Calu3 (cell line): ENCODE data around the gene TCEA3. TPM values are rescaled to one million over a fixed set of nuclear protein-coding genes. Genes with fewer than 3 reads are reported as not detected.

Source experiments
- BruUV-seq: library from RNA; stranded (reverse); fragments of 400-500 nt; replicated peaks from 2 replicates; lab custom pipeline; 2021; lab: Mats Ljungman, UMichigan
- CTCF ChIA-PET: fragments of 300-600 bp; sonication (Branson Sonifier 250); formaldehyde crosslinking; loops from one replicate; lab custom pipeline; 2022; ENCODE audit warnings: antibody characterized with exemption; lab: Charles Lee
- DNase-seq: peaks from one replicate; pipeline ENCODE4 v3.0.0; 2022
- H3K27ac Mint-ChIP-seq: one replicate; pipeline ENCODE4 v1.8.0; 2022; ENCODE audit warnings: mixed read lengths; ENCODE audit not compliant: unreplicated experiment
- H3K27me3 Mint-ChIP-seq: one replicate; pipeline ENCODE4 v1.8.0; 2022; ENCODE audit warnings: mixed read lengths; ENCODE audit not compliant: unreplicated experiment
- H3K36me3 Mint-ChIP-seq: one replicate; pipeline ENCODE4 v1.8.0; 2022; ENCODE audit warnings: mild to moderate bottlenecking, moderate library complexity, mixed read lengths; ENCODE audit not compliant: insufficient read depth, unreplicated experiment
- H3K4me1 Mint-ChIP-seq: one replicate; pipeline ENCODE4 v1.8.0; 2022; ENCODE audit warnings: mild to moderate bottlenecking, low read depth, mixed read lengths; ENCODE audit not compliant: unreplicated experiment
- H3K4me3 Mint-ChIP-seq: one replicate; pipeline ENCODE4 v1.8.0; 2022; ENCODE audit warnings: mild to moderate bottlenecking, low read depth, moderate library complexity, mixed read lengths; ENCODE audit not compliant: unreplicated experiment
- H3K9me3 Mint-ChIP-seq: one replicate; pipeline ENCODE4 v1.8.0; 2022; ENCODE audit warnings: low read depth, mixed read lengths; ENCODE audit not compliant: unreplicated experiment
- intact Hi-C: fragments of 100-400 bp; cut with micrococcal nuclease; formaldehyde crosslinking; loops from one replicate; pipeline ENCODE4 v1.10.0; 2022; ENCODE audit not compliant: unreplicated experiment
- total RNA-seq: library from RNA; stranded (reverse); gene quantifications from 2 replicates; pipeline ENCODE4 v1.2.3, GENCODE V29; 2022
- TF ChIP-seq, protein P1 (sequence below): fragments of 200-600 bp; IDR thresholded peaks from one replicate; pipeline ENCODE4 v1.8.0; 2022; ENCODE audit warnings: antibody characterized with exemption; ENCODE audit not compliant: unreplicated experiment

The TCEA3 gene
- total RNA-seq, 1 experiment from 2014 or later: 1.5 TPM

DNA sequence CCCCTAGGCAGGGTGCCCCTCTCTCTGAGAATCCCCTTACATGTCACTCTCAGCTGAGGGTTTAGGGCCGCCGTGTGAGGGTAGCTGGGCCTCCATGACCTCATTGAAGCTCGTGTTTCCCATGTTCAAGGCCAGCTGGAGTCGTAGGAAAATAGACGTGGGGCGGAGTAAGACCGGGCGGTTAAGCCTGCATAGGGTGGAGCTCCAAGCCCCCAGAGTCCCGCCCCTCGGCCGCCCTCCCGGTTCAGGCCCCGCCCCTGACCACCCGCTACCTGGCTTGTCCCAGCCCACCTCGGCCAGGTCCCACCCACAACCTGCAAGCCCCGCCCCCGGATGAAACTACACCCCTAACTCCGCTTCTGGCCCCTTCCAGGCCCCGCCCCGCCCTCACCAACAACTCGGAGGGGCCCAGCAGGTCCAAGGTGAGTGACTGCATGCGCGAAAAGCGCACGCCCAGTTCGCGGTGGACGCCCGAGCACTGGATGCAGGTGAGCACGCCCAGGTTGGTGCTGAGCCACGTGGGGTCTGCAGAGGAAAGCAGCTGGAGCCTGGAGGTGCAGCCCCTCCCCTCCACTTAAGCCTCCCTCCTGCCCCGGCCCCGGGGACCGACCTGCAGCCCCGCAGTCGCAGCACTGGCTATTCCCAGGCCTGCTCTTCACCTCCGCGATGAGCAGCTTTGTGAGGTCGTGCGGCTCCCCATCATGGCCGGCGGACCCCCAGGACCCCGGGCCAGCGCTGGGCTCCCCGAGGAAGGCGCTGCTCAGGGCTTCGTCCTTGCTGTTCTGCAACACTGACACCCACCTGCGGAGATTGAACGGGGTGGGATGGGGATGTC is 12.2 kb upstream of the TCEA3 start:
- DNase-seq: no peak
- Mint-ChIP-seq H3K9me3 (no peaks in the 10 kb centered on the region), H3K27ac (no peak overlapping the region), H3K36me3 (no peaks in the 10 kb centered on the region), H3K4me1 (no peaks in the 10 kb centered on the region), H3K27me3 (peaks cover 18% of the 10 kb centered on the region), H3K4me3 (no peak overlapping the region)
- CTCF ChIA-PET: interaction anchor here (0.9 kb wide), 1 partner anchor 15 kb away, joined by 3 read pairs; no protein-coding TSS in a partner anchor
- intact Hi-C loops: no loop called here
- TF ChIP-seq, protein P1, sequence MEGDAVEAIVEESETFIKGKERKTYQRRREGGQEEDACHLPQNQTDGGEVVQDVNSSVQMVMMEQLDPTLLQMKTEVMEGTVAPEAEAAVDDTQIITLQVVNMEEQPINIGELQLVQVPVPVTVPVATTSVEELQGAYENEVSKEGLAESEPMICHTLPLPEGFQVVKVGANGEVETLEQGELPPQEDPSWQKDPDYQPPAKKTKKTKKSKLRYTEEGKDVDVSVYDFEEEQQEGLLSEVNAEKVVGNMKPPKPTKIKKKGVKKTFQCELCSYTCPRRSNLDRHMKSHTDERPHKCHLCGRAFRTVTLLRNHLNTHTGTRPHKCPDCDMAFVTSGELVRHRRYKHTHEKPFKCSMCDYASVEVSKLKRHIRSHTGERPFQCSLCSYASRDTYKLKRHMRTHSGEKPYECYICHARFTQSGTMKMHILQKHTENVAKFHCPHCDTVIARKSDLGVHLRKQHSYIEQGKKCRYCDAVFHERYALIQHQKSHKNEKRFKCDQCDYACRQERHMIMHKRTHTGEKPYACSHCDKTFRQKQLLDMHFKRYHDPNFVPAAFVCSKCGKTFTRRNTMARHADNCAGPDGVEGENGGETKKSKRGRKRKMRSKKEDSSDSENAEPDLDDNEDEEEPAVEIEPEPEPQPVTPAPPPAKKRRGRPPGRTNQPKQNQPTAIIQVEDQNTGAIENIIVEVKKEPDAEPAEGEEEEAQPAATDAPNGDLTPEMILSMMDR: no peak
- BruUV-seq: no TSS peak

DNA sequence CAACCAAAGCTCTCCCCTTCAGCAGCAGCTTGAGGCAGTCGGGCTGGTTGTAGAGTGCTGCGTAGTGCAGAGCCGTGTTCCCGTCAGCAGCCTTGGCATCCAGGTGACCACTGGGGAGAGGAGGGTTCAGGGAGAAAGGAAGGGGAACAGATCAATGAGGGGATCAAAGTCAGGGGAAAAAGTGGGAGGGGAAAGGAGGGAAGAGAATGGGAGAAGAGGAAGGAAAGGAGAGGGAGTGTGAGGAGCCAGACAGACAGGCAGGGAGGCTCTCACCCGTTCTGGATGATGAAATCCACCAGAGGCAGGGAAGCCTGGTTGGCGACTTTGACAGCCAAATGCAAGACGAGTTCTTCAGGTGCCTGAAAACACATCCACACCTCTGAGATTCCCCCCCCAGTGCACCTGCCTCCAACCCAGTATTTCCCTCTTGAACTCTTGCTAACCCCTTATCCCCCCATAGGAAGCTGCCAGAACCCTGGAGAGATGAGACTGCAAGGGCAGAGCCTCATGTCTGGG is 9.8 kb upstream of the TCEA3 start:
- Mint-ChIP-seq H3K36me3 (no peaks in the 10 kb centered on the region), H3K4me1 (no peaks in the 10 kb centered on the region), H3K4me3 (no peak overlapping the region), H3K27ac (no peak overlapping the region), H3K27me3 (peaks cover 14% of the 10 kb centered on the region), H3K9me3 (no peaks in the 10 kb centered on the region)
- DNase-seq: no peak
- BruUV-seq: no TSS peak
- TF ChIP-seq, protein P1: no peak
- intact Hi-C loops: no loop called here
- CTCF ChIA-PET: no interaction called here

DNA sequence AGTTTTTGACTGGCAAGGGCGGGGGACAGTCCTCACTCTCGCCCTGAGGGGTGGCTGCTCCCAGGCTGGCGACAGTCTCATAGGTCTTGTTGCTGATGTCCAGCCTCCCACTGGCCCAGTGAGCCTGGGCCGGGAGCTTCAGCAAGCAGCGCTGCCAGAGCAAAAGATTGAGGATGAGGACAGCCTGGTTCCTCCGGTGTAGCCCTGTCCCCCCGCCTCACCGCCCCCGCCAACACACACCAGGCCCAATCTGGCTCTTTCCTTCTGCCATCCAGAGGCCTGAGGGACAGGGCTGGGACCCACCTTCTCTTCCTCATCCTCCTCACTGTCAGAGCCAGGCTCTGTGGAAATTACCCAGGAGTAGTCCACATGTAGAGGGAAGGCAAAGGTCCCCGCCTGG is 8.6 kb upstream of the TCEA3 start:
- no TSS peak for BruUV-seq
- Mint-ChIP-seq H3K27ac (no peak overlapping the region), H3K36me3 (no peaks in the 10 kb centered on the region), H3K4me1 (no peaks in the 10 kb centered on the region), H3K27me3 (peaks cover 23% of the 10 kb centered on the region), H3K9me3 (no peaks in the 10 kb centered on the region), H3K4me3 (no peak overlapping the region)
- CTCF ChIA-PET: interaction anchor here (0.6 kb wide), 1 partner anchor 84 kb away, joined by 3 read pairs; no protein-coding TSS in a partner anchor
- DNase-seq: no peak
- intact Hi-C loops: no loop called here
- TF ChIP-seq, protein P1: no peak

DNA sequence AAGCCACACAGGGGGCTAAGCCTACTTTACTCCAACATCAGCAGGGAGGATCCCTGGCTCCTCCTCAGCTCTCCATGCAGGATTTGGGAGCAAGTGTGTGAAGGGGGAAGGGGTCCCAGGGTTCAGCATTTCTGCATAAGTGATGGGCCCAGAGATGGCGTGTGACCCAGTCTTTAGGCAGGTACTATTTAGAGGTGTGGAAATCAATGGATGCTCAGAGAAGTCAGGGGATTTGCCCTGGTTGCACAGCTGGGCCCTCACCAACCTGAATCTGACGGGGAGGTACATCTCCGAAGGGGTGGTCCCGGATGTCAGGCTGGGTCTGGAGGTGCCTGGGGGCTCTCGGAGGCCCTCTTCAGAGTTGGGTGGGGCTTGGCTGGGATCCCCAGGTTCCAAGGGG is 6.9 kb upstream of the TCEA3 start:
- no peak overlapping the region for H3K27ac Mint-ChIP-seq
- CTCF ChIA-PET: no interaction called here
- H3K36me3 Mint-ChIP-seq: no peaks in the 10 kb centered on the region
- TF ChIP-seq, protein P1: no peak
- no TSS peak for BruUV-seq
- no peaks in the 10 kb centered on the region for H3K4me1 Mint-ChIP-seq
- no peak for DNase-seq
- intact Hi-C loops: no loop called here
- peaks cover 36% of the 10 kb centered on the region for H3K27me3 Mint-ChIP-seq
- H3K9me3 Mint-ChIP-seq: no peaks in the 10 kb centered on the region
- H3K4me3 Mint-ChIP-seq: no peak overlapping the region
